Fibroblast of villous mesenchyme (primary cell): ENCODE measurements around the gene NBAS. TPM values are rescaled to one million over a fixed set of nuclear protein-coding genes. Genes with fewer than 3 reads are reported as not detected.

Experiments used
- DNase-seq: peaks from one replicate; pipeline ENCODE4 v3.0.0-alpha.2; 2010; ENCODE audit warnings: low read depth
- H3K4me3 ChIP-seq: 2 replicates; pipeline ENCODE4 v1.5.1; 2011; ENCODE audit warnings: low read depth, mild to moderate bottlenecking, low read length
- CTCF ChIP-seq: IDR thresholded peaks from 2 replicates; pipeline ENCODE4 v1.5.1; 2012; ENCODE audit warnings: low read depth, mild to moderate bottlenecking, low read length; ENCODE audit not compliant: insufficient read depth
- total RNA-seq: library from RNA; depleted of rRNA; stranded (reverse); fragments of >200 nt; gene quantifications from 2 replicates; pipeline ENCODE4 v1.2.3, GENCODE V29; 2012

NBAS gene
- total RNA-seq, 1 donor = 109 TPM

- no peak for DNase-seq
- H3K4me3 ChIP-seq = no peak overlapping the region
- TF ChIP-seq CTCF = no peak
Observed at GRCh38 chr2:15172825-15173224, 388.3 kb downstream of the NBAS start.

GRCh38 chr2:15170070-15170775 is 390.9 kb downstream of the NBAS start:
- no peak for DNase-seq
- peak overlapping the region; percentile 22 for H3K4me3 ChIP-seq
- TF ChIP-seq CTCF = no peak

- no peak for TF ChIP-seq CTCF
Observed at GRCh38 chr2:15169326-15170069, 391.6 kb downstream of the NBAS start.

GRCh38 chr2:15168116-15168515 is 393.0 kb downstream of the NBAS start:
- no peak for DNase-seq
- H3K4me3 ChIP-seq = no peak overlapping the region
- TF ChIP-seq CTCF = no peak

More at GRCh38 chr2:15169326-15170069, 391.6 kb downstream of the NBAS start:
- H3K4me3 ChIP-seq = peak overlapping the region; percentile 22
- DNase-seq = peak; percentile 91

- no peak for TF ChIP-seq CTCF
- H3K4me3 ChIP-seq = no peak overlapping the region
- DNase-seq = no peak
Observed at GRCh38 chr2:15166878-15167277, 394.3 kb downstream of the NBAS start.

GRCh38 chr2:15163326-15163725 is 397.8 kb downstream of the NBAS start:
- TF ChIP-seq CTCF = no peak
- no peak for DNase-seq
- H3K4me3 ChIP-seq = no peak overlapping the region

GRCh38 chr2:15162620-15163019 is 398.5 kb downstream of the NBAS start:
- DNase-seq = no peak
- no peak overlapping the region for H3K4me3 ChIP-seq
- TF ChIP-seq CTCF = no peak
